IMR-90 (cell line): ENCODE results near the gene GOLGA6L9. TPM values are rescaled to one million over a fixed set of nuclear protein-coding genes. Genes with fewer than 3 reads are reported as not detected.
"Not testable (repeated sequence)": the region's sequence is repeated elsewhere in the genome, so short reads cannot be mapped to it uniquely, and the experiment has no call there.

ENCODE experiments used
- ATAC-seq: fragments of 200-7000 bp; cut with Tn5 transposase; 2 replicates; pipeline ENCODE4 v1.9.1; 2020; ENCODE audit warnings: low read depth, mild to moderate bottlenecking, moderate library complexity
- BruUV-seq: library from RNA; stranded (reverse); fragments of 400-500 nt; replicated peaks from 2 replicates; lab custom pipeline; 2021; lab: Mats Ljungman, UMichigan
- CTCF ChIA-PET: fragments of 300-600 bp; formaldehyde crosslinking; extraction: SDS; loops from one replicate; lab custom pipeline; 2021; ENCODE audit warnings: antibody characterized with exemption; lab: Yijun Ruan, JAX
- POLR2A ChIA-PET: fragments of 300-600 bp; sonication (Branson Sonifier 250); formaldehyde crosslinking; loops from one replicate; lab custom pipeline; 2022; ENCODE audit warnings: antibody characterized with exemption; ENCODE audit not compliant: unreplicated experiment; lab: Charles Lee
- DNase-seq: peaks from one replicate; pipeline ENCODE4 v3.0.0; 2013
- H2AFZ ChIP-seq: replicated peaks from 2 replicates; pipeline ENCODE3; 2013; ENCODE audit warnings: low read length, mild to moderate bottlenecking; ENCODE audit not compliant: poor library complexity
- H2AK5ac ChIP-seq: 2 replicates; pipeline ENCODE4 v1.6.1; 2013; ENCODE audit warnings: low read depth, low read length, inconsistent platforms
- H2AK9ac ChIP-seq: replicated peaks from 2 replicates; pipeline ENCODE3; 2013; ENCODE audit warnings: mild to moderate bottlenecking, low read depth, low read length, moderate library complexity; ENCODE audit not compliant: poor library complexity
- H2BK120ac ChIP-seq: 2 replicates; pipeline ENCODE4 v1.6.1; 2013; ENCODE audit warnings: low read depth, low read length, inconsistent platforms
- H2BK15ac ChIP-seq: 3 replicates; pipeline ENCODE4 v1.6.1; 2013; ENCODE audit warnings: low read depth, low read length, inconsistent platforms
- H2BK20ac ChIP-seq: 2 replicates; pipeline ENCODE4 v1.6.1; 2013; ENCODE audit warnings: low read depth, mild to moderate bottlenecking, inconsistent platforms, low read length, moderate library complexity
- H2BK5ac ChIP-seq: 2 replicates; pipeline ENCODE4 v1.6.1; 2013; ENCODE audit warnings: mild to moderate bottlenecking, low read depth, low read length, inconsistent platforms; ENCODE audit not compliant: poor library complexity, severe bottlenecking
- H3K14ac ChIP-seq: replicated peaks from 2 replicates; pipeline ENCODE4 v1.6.1; 2013; ENCODE audit warnings: low read depth, low read length, inconsistent platforms
- H3K18ac ChIP-seq: 2 replicates; pipeline ENCODE4 v1.6.1; 2013; ENCODE audit warnings: low read depth, low read length, control low read depth
- H3K23ac ChIP-seq: 2 replicates; pipeline ENCODE4 v1.6.1; 2013; ENCODE audit warnings: low read depth, low read length, inconsistent platforms
- H3K27ac ChIP-seq: 2 replicates; pipeline ENCODE4 v1.5.1; 2013; ENCODE audit warnings: mild to moderate bottlenecking, control low read depth, low read length; ENCODE audit not compliant: insufficient read depth
- H3K27me3 ChIP-seq: 2 replicates; pipeline ENCODE4 v1.6.1; 2013; ENCODE audit warnings: low read length; ENCODE audit not compliant: control insufficient read depth, insufficient read depth
- H3K36me3 ChIP-seq: 2 replicates; pipeline ENCODE4 v1.6.1; 2013; ENCODE audit warnings: low read length, mixed read lengths; ENCODE audit not compliant: control insufficient read depth, insufficient read depth
- H3K4ac ChIP-seq: 2 replicates; pipeline ENCODE4 v1.6.1; 2013; ENCODE audit warnings: low read depth, low read length, inconsistent platforms
- H3K4me1 ChIP-seq: 2 replicates; pipeline ENCODE4 v1.6.1; 2013; ENCODE audit warnings: low read length, mixed read lengths; ENCODE audit not compliant: control insufficient read depth, insufficient read depth
- H3K4me2 ChIP-seq: 2 replicates; pipeline ENCODE4 v1.6.1; 2013; ENCODE audit warnings: low read depth, mild to moderate bottlenecking, control low read depth, low read length, moderate library complexity
- H3K4me3 ChIP-seq: 2 replicates; pipeline ENCODE4 v1.5.1; 2013; ENCODE audit warnings: low read depth, mild to moderate bottlenecking, control low read depth, low read length, moderate library complexity; ENCODE audit not compliant: insufficient read depth
- H3K56ac ChIP-seq: 2 replicates; pipeline ENCODE4 v1.6.1; 2013; ENCODE audit warnings: low read length, inconsistent platforms; ENCODE audit not compliant: insufficient read depth; ENCODE audit errors: extremely low read depth
- H3K79me1 ChIP-seq, 2 experiments: 2 replicates each; pipeline ENCODE4 v1.6.1; 2013; ENCODE audit warnings: low read length in 2 of 2, inconsistent platforms in 1 of 2, low read depth in 1 of 2
- H3K9ac ChIP-seq: 2 replicates; pipeline ENCODE4 v1.6.1; 2013; ENCODE audit warnings: low read depth, low read length, control low read depth
- H3K9me1 ChIP-seq: 2 replicates; pipeline ENCODE4 v1.6.1; 2013; ENCODE audit warnings: low read length, inconsistent platforms; ENCODE audit not compliant: insufficient read depth
- H3K9me3 ChIP-seq: 2 replicates; pipeline ENCODE4 v1.6.1; 2013; ENCODE audit warnings: low read length; ENCODE audit not compliant: control insufficient read depth, insufficient read depth
- H4K20me1 ChIP-seq: 2 replicates; pipeline ENCODE4 v1.6.1; 2013; ENCODE audit warnings: low read length, inconsistent platforms; ENCODE audit not compliant: insufficient read depth
- H4K5ac ChIP-seq: 2 replicates; pipeline ENCODE4 v1.6.1; 2013; ENCODE audit warnings: mild to moderate bottlenecking, low read depth, low read length, control low read depth
- H4K8ac ChIP-seq, 2 experiments: 2 replicates each; pipeline ENCODE4 v1.6.1; 2013; ENCODE audit warnings: low read depth in 2 of 2, low read length in 2 of 2, control low read depth in 1 of 2, inconsistent platforms in 1 of 2
- H4K91ac ChIP-seq: 2 replicates; pipeline ENCODE4 v1.6.1; 2013; ENCODE audit warnings: low read depth, low read length, inconsistent platforms; ENCODE audit not compliant: insufficient read depth
- WGBS, 2 experiments: methylation state at CpG; one replicate each; pipeline versions ENCODE4 v1.1.5 to v1.1.7; 2013; ENCODE audit warnings: missing lambda C conversion rate in 2 of 2; ENCODE audit not compliant: insufficient read length in 1 of 2; ENCODE audit errors: extremely low coverage in 2 of 2; 5-methylcytosine and 5-hydroxymethylcytosine counted together
- dilution Hi-C: fragments of 300-500 bp; cut with HindIII; formaldehyde crosslinking; loops from one replicate; pipeline ENCODE4 v1.14.3; 2018; ENCODE audit warnings: low sequenced_read_pairs; ENCODE audit not compliant: unreplicated experiment
- in situ Hi-C: fragments of 300-500 bp; cut with MboI; formaldehyde crosslinking; loops from 3 replicates; pipeline ENCODE4 v1.14.3; 2019; ENCODE audit warnings: low sequenced_read_pairs, inconsistent platforms, mixed read lengths
- intact Hi-C: fragments of 100-400 bp; cut with micrococcal nuclease; formaldehyde crosslinking; loops from 2 replicates; pipeline ENCODE4 v1.10.0; 2022
- polyA plus RNA-seq, 3 experiments: library from polyadenylated mRNA; depleted of rRNA; stranded (reverse); fragments of >200 nt; gene quantifications; 2 replicates each; pipeline ENCODE4 v1.2.3, GENCODE V29; 2012; ENCODE audit warnings: low replicate concordance in 1 of 3
- total RNA-seq: library from RNA; depleted of rRNA; stranded (reverse); fragments of >200 nt; gene quantifications from 2 replicates; pipeline ENCODE4 v1.2.3, GENCODE V29; 2012

GOLGA6L9 gene
- total and polyA plus RNA-seq, 2 of the 4 experiments (the other 2 are of a cell fraction) = 0.90 to 2.6 TPM

- CTCF ChIA-PET, H3K9ac ChIP-seq, H2BK15ac ChIP-seq, H3K27ac ChIP-seq, H2AK5ac ChIP-seq, H2BK5ac ChIP-seq, H3K79me1 ChIP-seq, H3K4me3 ChIP-seq, intact Hi-C loops, H3K27me3 ChIP-seq, H3K36me3 ChIP-seq, H3K4me2 ChIP-seq, in situ Hi-C loops, H3K4me1 ChIP-seq, H4K5ac ChIP-seq, H3K56ac ChIP-seq, H4K8ac ChIP-seq, H2BK20ac ChIP-seq, H3K4ac ChIP-seq, H3K23ac ChIP-seq, H2AK9ac ChIP-seq, dilution Hi-C loops, H3K14ac ChIP-seq, H2AFZ ChIP-seq, BruUV-seq, H3K18ac ChIP-seq, H4K20me1 ChIP-seq, H3K9me3 ChIP-seq, H3K9me1 ChIP-seq, ATAC-seq, H2BK120ac ChIP-seq, H4K91ac ChIP-seq, POLR2A ChIA-PET, DNase-seq: not testable (repeated sequence)
Measured at GRCh38 chr15:82387209-82387608, 42.4 kb upstream of the GOLGA6L9 start.

- in situ Hi-C loops, H3K36me3 ChIP-seq, H2AFZ ChIP-seq, H2BK5ac ChIP-seq, H3K56ac ChIP-seq, H3K14ac ChIP-seq, H2AK9ac ChIP-seq, H3K9me1 ChIP-seq, H3K23ac ChIP-seq, H3K9ac ChIP-seq, H3K9me3 ChIP-seq, dilution Hi-C loops, H3K4me1 ChIP-seq, H2BK120ac ChIP-seq, H3K27ac ChIP-seq, intact Hi-C loops, H2AK5ac ChIP-seq, H4K5ac ChIP-seq, H3K4me2 ChIP-seq, DNase-seq, H3K4me3 ChIP-seq, H4K20me1 ChIP-seq, H2BK20ac ChIP-seq, H3K4ac ChIP-seq, H3K27me3 ChIP-seq, H4K8ac ChIP-seq, CTCF ChIA-PET, H4K91ac ChIP-seq, POLR2A ChIA-PET, H2BK15ac ChIP-seq, H3K18ac ChIP-seq, ATAC-seq, BruUV-seq: not testable (repeated sequence)
- no CpG with 5 or more reads among the region's 3 CpGs for WGBS, 2 experiments
- peaks cover 8 to 16% of the 10 kb centered on the region in 2 experiments for H3K79me1 ChIP-seq
Measured at GRCh38 chr15:82390152-82390551, 39.5 kb upstream of the GOLGA6L9 start.
